ENCODE results near the gene NEAT1.

NEAT1 gene

GRCh38 chr11:65486570-65487466 is 64.2 kb downstream of the NEAT1 start:
- DNase-seq (ENCODE audit: low spot score) = no peak

- DNase-seq (ENCODE audit: low spot score) = peak; percentile 95
Measured at GRCh38 chr11:65487467-65488272, 65.1 kb downstream of the NEAT1 start.

- no peak for DNase-seq (ENCODE audit: low spot score)
Measured at GRCh38 chr11:65488273-65489034, 65.9 kb downstream of the NEAT1 start.

- peak; percentile 73 for DNase-seq (ENCODE audit: low spot score)
Measured at GRCh38 chr11:65489035-65489705, 66.6 kb downstream of the NEAT1 start.

- DNase-seq (ENCODE audit: low spot score) = no peak
Measured at GRCh38 chr11:65489706-65490320, 67.2 kb downstream of the NEAT1 start.

GRCh38 chr11:65491163-65491465 is 68.5 kb downstream of the NEAT1 start:
- no peak for DNase-seq (ENCODE audit: low spot score)

- DNase-seq (ENCODE audit: low spot score) = peak; percentile 57
Measured at GRCh38 chr11:65491614-65492386, 69.2 kb downstream of the NEAT1 start.

GRCh38 chr11:65492387-65492636 is 69.7 kb downstream of the NEAT1 start:
- DNase-seq (ENCODE audit: low spot score) = no peak

- DNase-seq (ENCODE audit: low spot score) = no peak
Measured at GRCh38 chr11:65492637-65493366, 70.2 kb downstream of the NEAT1 start.

GRCh38 chr11:65493367-65494176 is 71.0 kb downstream of the NEAT1 start:
- peak; percentile 61 for DNase-seq (ENCODE audit: low spot score)
